ENCODE data around the gene C2CD4D.
A peak's percentile ranks its signal among the peaks of the same experiment; 100 is the strongest.

The C2CD4D gene

DNA sequence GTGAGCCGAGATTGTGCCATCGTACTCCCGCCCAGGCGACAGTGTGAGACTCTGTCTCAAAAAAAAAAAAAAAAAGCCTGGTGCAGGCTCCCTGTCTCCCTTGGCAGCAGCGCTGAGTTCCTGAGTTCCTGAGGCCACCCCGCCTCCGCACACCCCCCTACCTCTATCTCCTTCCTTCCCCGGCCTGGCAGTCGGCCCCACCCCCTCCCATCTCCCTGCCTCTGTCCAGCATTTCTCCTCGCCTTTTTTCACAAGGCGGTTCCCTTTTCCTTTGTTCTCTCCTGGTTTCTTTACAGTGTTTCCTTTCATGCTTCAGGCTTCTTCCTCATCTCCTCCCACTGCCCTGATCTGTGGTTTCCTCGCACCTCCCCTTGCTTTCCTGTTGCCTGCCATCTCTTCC lies 10.7 kb downstream of the C2CD4D start:
- no peak overlapping the region for H3K27ac ChIP-seq (ENCODE audit: low read depth, low read length)
- no peak overlapping the region for H3K4me3 ChIP-seq (ENCODE audit: low read depth in 1 of 5, low read length in 5 of 5)
- H3K9ac ChIP-seq (ENCODE audit: low read length in 5 of 5): no peak overlapping the region
- H3K4me1 ChIP-seq (ENCODE audit: control insufficient read depth in 5 of 5, insufficient read depth in 5 of 5, low read length in 5 of 5): peaks cover 0 to 68% (median 43%) of the 10 kb centered on the region in 5 donors
- H3K36me3 ChIP-seq (ENCODE audit: control insufficient read depth in 5 of 5, insufficient read depth in 5 of 5, low read length in 5 of 5): no peaks in the 10 kb centered on the region
- H3K27me3 ChIP-seq (ENCODE audit: control insufficient read depth in 5 of 5, insufficient read depth in 4 of 5, low read length in 5 of 5): no peaks in the 10 kb centered on the region
- no peaks in the 10 kb centered on the region for H3K9me3 ChIP-seq (ENCODE audit: control insufficient read depth in 5 of 5, low read length in 5 of 5)

DNA sequence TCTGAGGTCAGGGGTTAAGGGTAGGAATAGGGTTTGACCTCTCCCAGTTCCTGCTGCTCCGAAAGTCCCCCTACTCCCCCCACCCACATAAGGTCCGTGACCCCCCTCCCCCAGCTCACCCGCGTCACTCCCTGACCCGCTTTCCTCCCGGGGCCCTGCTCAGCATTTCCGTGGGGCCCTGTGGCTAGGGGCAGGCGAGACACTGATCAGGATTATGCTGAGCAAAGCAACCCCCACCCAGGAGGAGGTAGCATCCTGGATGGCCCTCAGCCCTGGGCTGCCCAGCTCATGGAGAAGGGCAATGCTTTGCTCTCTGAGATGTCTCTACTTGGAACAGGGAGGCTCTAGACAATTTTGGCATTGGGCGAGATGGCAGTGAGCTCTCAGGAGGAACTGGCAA lies 11.8 kb downstream of the C2CD4D start:
- Histone ChIP-seq H3K36me3 (ENCODE audit: control insufficient read depth in 5 of 5, insufficient read depth in 5 of 5, low read length in 5 of 5) (no peaks in the 10 kb centered on the region), H3K27me3 (ENCODE audit: control insufficient read depth in 5 of 5, insufficient read depth in 4 of 5, low read length in 5 of 5) (peaks cover 0 to 3% (median 0%) of the 10 kb centered on the region in 5 donors), H3K9me3 (ENCODE audit: control insufficient read depth in 5 of 5, low read length in 5 of 5) (no peaks in the 10 kb centered on the region), H3K9ac (ENCODE audit: low read length in 5 of 5) (no peak overlapping the region), H3K27ac (ENCODE audit: low read depth, low read length) (no peak overlapping the region), H3K4me3 (ENCODE audit: low read depth in 1 of 5, low read length in 5 of 5) (no peak overlapping the region), H3K4me1 (ENCODE audit: control insufficient read depth in 5 of 5, insufficient read depth in 5 of 5, low read length in 5 of 5) (peaks cover 0 to 65% (median 41%) of the 10 kb centered on the region in 5 donors)

DNA sequence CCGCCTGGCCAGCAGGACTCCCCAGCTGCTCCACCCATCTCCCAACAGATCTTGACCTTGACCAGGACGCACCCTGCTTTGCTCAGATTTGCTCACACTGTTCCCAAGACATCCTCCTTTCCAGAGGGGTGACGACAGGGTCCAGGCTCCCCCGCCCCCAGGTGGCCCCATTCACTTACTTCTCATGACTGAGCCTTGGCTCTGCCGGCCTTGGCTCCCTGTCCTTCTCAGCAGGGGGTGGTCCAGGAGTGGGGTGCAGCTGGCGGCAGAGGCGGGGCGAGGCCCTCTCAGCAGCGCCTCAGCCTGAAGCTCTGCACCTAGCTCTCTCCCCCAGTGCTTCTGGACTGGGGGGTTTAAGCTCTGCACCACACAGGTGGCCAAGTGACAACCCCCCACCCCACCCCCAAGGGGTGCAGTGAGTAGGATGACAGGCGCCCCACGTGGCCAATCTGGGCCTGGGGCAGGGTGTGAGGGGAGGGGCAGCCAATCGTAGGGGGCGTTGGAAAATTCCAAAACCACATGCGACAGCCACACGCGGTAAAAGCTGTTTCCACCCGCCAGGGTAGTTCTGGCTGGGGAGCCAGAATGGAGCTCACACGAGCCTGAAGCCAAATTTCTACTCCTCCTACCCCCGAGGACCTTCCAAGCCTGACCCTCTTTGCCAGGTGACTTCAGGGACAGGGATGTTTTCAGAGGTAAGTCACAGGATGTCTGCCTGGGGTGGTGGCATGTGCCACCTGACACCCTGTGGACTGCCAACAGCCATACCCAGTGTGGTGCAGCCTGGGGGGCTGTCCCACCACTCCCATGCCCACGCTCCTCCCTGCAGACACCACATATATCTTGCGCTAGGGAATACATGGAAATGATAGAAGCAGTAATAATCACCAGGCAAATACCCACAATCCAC lies 13.6 kb downstream of the C2CD4D start:
- peaks cover 0 to 54% (median 23%) of the 10 kb centered on the region in 5 donors for H3K4me1 ChIP-seq (ENCODE audit: control insufficient read depth in 5 of 5, insufficient read depth in 5 of 5, low read length in 5 of 5)
- H3K27me3 ChIP-seq (ENCODE audit: control insufficient read depth in 5 of 5, insufficient read depth in 4 of 5, low read length in 5 of 5): peaks cover 0 to 3% (median 0%) of the 10 kb centered on the region in 5 donors
- H3K36me3 ChIP-seq (ENCODE audit: control insufficient read depth in 5 of 5, insufficient read depth in 5 of 5, low read length in 5 of 5): no peaks in the 10 kb centered on the region
- H3K27ac ChIP-seq (ENCODE audit: low read depth, low read length): peak overlapping the region; percentile 41
- no peak overlapping the region for H3K4me3 ChIP-seq (ENCODE audit: low read depth in 1 of 5, low read length in 5 of 5)
- H3K9me3 ChIP-seq (ENCODE audit: control insufficient read depth in 5 of 5, low read length in 5 of 5): no peaks in the 10 kb centered on the region
- H3K9ac ChIP-seq (ENCODE audit: low read length in 5 of 5): peak overlapping the region in 1 of 5 donors; percentile 22

DNA sequence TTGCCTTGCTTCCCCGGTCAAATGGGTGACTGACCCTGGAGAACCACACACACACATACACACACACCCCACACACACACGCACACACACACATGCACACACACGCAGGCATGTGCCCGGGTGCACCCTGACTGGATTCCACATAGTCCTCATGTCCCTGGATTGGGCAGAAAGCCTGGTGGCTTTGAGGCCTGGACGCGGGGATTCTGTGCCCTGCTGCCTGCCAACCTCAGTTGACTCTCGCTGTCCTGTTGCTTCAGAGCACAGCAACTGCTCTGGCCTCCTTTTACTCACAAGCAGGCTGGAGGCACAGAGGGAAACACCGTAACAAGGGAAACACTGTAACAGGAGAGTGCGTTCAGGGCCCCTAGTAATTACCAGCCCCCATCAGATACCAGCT lies 14.4 kb downstream of the C2CD4D start:
- Histone ChIP-seq H3K9ac (ENCODE audit: low read length in 5 of 5) (peak overlapping the region in 1 of 5 donors; percentile 22), H3K36me3 (ENCODE audit: control insufficient read depth in 5 of 5, insufficient read depth in 5 of 5, low read length in 5 of 5) (no peaks in the 10 kb centered on the region), H3K4me3 (ENCODE audit: low read depth in 1 of 5, low read length in 5 of 5) (no peak overlapping the region), H3K9me3 (ENCODE audit: control insufficient read depth in 5 of 5, low read length in 5 of 5) (no peaks in the 10 kb centered on the region), H3K27me3 (ENCODE audit: control insufficient read depth in 5 of 5, insufficient read depth in 4 of 5, low read length in 5 of 5) (peaks cover 0 to 3% (median 0%) of the 10 kb centered on the region in 5 donors), H3K27ac (ENCODE audit: low read depth, low read length) (peak overlapping the region; percentile 41), H3K4me1 (ENCODE audit: control insufficient read depth in 5 of 5, insufficient read depth in 5 of 5, low read length in 5 of 5) (peaks cover 0 to 54% (median 31%) of the 10 kb centered on the region in 5 donors)

DNA sequence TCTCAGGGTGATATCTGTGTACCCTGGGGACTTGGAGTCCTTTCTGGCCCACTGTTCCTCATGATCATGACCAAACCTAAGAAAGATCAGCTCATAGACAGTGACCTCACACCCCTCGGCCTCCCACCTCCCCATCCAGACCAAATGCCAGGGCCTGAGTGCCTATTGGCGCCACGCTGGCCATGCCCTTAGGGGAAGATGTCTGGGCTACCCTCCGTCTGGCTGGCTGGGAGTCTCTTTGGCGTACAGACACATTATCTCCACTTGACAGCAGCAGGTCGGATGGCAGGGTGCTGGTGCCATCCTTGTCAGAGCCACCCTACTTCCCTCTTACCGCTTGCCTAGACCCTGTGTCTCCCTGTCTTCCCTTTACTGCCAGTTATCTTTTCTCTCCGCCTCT lies 16.4 kb downstream of the C2CD4D start:
- no peak overlapping the region for H3K4me3 ChIP-seq (ENCODE audit: low read depth in 1 of 5, low read length in 5 of 5)
- peaks cover 0 to 3% (median 0%) of the 10 kb centered on the region in 5 donors for H3K27me3 ChIP-seq (ENCODE audit: control insufficient read depth in 5 of 5, insufficient read depth in 4 of 5, low read length in 5 of 5)
- no peaks in the 10 kb centered on the region for H3K9me3 ChIP-seq (ENCODE audit: control insufficient read depth in 5 of 5, low read length in 5 of 5)
- no peaks in the 10 kb centered on the region for H3K36me3 ChIP-seq (ENCODE audit: control insufficient read depth in 5 of 5, insufficient read depth in 5 of 5, low read length in 5 of 5)
- H3K9ac ChIP-seq (ENCODE audit: low read length in 5 of 5): no peak overlapping the region
- H3K4me1 ChIP-seq (ENCODE audit: control insufficient read depth in 5 of 5, insufficient read depth in 5 of 5, low read length in 5 of 5): peaks cover 0 to 42% (median 19%) of the 10 kb centered on the region in 5 donors
- H3K27ac ChIP-seq (ENCODE audit: low read depth, low read length): no peak overlapping the region

DNA sequence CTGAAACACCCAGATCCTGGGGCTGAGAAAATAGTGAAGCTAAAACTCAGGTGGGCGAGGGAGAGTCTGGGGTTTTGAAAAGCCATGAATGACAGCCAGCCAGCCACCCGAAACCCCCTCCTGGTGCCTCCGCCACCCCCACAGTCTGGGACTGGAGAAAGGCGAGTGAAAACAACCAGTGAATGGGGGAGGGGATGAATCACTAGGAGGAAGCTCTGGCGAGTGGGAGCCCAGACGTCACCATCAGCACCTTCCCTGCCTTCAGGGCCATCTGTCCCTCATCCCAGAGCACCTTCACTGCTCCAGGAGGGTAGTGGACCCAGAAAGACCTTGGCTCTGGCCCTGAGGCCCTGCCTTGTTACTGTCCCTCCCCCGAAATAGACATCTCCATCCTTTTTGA lies 17.2 kb downstream of the C2CD4D start:
- peaks cover 0 to 38% (median 18%) of the 10 kb centered on the region in 5 donors for H3K4me1 ChIP-seq (ENCODE audit: control insufficient read depth in 5 of 5, insufficient read depth in 5 of 5, low read length in 5 of 5)
- no peak overlapping the region for H3K9ac ChIP-seq (ENCODE audit: low read length in 5 of 5)
- H3K36me3 ChIP-seq (ENCODE audit: control insufficient read depth in 5 of 5, insufficient read depth in 5 of 5, low read length in 5 of 5): no peaks in the 10 kb centered on the region
- H3K27ac ChIP-seq (ENCODE audit: low read depth, low read length): no peak overlapping the region
- H3K27me3 ChIP-seq (ENCODE audit: control insufficient read depth in 5 of 5, insufficient read depth in 4 of 5, low read length in 5 of 5): peaks cover 0 to 3% (median 0%) of the 10 kb centered on the region in 5 donors
- H3K9me3 ChIP-seq (ENCODE audit: control insufficient read depth in 5 of 5, low read length in 5 of 5): no peaks in the 10 kb centered on the region
- no peak overlapping the region for H3K4me3 ChIP-seq (ENCODE audit: low read depth in 1 of 5, low read length in 5 of 5)

DNA sequence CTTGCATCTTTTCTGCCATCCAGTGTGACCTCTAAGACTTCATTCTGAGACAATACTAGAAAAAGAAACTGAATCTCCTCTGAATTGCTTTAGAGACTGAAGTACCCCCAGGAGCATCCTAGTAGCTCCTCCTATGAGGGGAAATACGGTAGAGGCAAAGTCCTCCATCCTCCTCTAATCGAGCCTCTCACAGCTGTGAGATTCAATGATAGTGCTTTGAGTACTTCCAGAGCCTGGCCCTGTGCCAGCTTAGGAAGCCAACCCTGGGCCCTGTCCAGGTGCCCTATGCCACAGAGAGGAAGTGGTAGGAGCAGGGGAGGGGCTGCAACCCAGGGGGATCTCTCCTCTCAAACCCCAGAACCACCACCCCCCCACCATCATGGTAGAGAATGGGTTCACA lies 18.7 kb downstream of the C2CD4D start:
- Histone ChIP-seq H3K9ac (ENCODE audit: low read length in 5 of 5) (no peak overlapping the region), H3K4me1 (ENCODE audit: control insufficient read depth in 5 of 5, insufficient read depth in 5 of 5, low read length in 5 of 5) (peaks cover 0 to 33% (median 18%) of the 10 kb centered on the region in 5 donors), H3K4me3 (ENCODE audit: low read depth in 1 of 5, low read length in 5 of 5) (no peak overlapping the region), H3K27ac (ENCODE audit: low read depth, low read length) (no peak overlapping the region), H3K36me3 (ENCODE audit: control insufficient read depth in 5 of 5, insufficient read depth in 5 of 5, low read length in 5 of 5) (no peaks in the 10 kb centered on the region), H3K9me3 (ENCODE audit: control insufficient read depth in 5 of 5, low read length in 5 of 5) (no peaks in the 10 kb centered on the region), H3K27me3 (ENCODE audit: control insufficient read depth in 5 of 5, insufficient read depth in 4 of 5, low read length in 5 of 5) (peaks cover 0 to 3% (median 0%) of the 10 kb centered on the region in 5 donors)

DNA sequence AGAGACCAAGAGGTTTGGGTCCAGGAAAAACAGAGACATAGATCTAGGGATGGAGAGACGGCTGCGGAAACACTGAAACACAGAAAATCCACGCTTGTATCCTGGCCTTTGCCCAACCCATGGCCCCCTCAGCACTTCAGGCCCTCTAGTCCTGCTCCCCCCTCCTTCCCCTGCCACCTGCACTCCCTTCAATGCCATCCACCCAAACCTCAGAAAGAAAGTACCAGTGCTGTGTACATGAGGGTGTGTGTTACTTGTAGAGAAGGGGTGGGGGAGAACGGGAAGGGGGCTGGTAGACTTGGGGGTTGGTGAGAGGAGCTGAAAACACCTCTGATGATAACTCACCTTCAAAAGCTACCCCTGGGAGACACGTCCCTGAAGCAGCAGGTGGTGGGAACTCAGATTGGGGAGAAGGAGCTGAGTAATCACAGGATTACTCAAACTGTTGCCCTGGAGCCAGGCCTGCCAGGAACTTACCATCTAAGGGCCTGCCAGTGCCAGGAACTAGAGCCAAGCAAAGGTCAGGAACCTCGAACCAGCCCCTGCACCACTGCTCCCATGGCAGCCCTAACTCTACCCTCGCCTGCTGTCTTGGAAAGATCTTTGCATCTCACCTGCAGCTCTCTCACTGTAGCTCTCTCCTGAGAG lies 19.5 kb downstream of the C2CD4D start:
- no peak overlapping the region for H3K9ac ChIP-seq (ENCODE audit: low read length in 5 of 5)
- H3K4me3 ChIP-seq (ENCODE audit: low read depth in 1 of 5, low read length in 5 of 5): no peak overlapping the region
- H3K36me3 ChIP-seq (ENCODE audit: control insufficient read depth in 5 of 5, insufficient read depth in 5 of 5, low read length in 5 of 5): no peaks in the 10 kb centered on the region
- H3K4me1 ChIP-seq (ENCODE audit: control insufficient read depth in 5 of 5, insufficient read depth in 5 of 5, low read length in 5 of 5): peaks cover 0 to 25% (median 13%) of the 10 kb centered on the region in 5 donors
- H3K27me3 ChIP-seq (ENCODE audit: control insufficient read depth in 5 of 5, insufficient read depth in 4 of 5, low read length in 5 of 5): peaks cover 0 to 5% (median under 1%) of the 10 kb centered on the region in 5 donors
- H3K27ac ChIP-seq (ENCODE audit: low read depth, low read length): no peak overlapping the region
- no peaks in the 10 kb centered on the region for H3K9me3 ChIP-seq (ENCODE audit: control insufficient read depth in 5 of 5, low read length in 5 of 5)

DNA sequence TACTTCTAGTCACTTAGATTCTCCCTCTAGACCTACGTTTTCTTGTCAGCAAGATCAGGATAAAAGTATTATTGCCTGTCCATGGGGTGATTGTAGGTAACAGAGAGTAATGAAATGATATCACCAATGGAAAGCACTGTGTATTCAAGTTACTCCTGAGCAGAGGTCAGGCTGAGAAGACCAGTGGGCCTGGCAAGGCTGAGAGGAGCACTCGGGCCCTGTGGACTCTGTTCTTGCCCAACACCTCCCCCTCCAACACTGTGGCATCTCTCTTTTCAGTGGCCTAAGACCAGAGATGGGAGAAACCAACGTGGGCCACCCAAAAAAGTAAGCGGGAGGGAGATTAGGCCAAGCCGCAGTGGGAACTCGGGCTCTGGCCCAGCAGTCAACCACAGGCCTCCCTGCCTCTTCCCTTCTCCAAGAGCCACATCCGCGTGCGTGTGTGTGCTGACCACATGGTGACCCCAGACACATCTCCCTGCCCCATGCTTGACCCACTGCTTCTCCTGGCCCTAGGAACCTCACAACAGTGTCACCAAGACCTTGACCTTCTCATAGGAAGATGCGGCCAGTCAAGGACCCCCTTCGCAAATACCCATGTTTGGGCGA lies 20.3 kb downstream of the C2CD4D start:
- Histone ChIP-seq H3K4me1 (ENCODE audit: control insufficient read depth in 5 of 5, insufficient read depth in 5 of 5, low read length in 5 of 5) (peaks cover 0 to 22% (median 13%) of the 10 kb centered on the region in 5 donors), H3K27me3 (ENCODE audit: control insufficient read depth in 5 of 5, insufficient read depth in 4 of 5, low read length in 5 of 5) (peaks cover 0 to 5% (median 2%) of the 10 kb centered on the region in 5 donors), H3K9me3 (ENCODE audit: control insufficient read depth in 5 of 5, low read length in 5 of 5) (no peaks in the 10 kb centered on the region), H3K36me3 (ENCODE audit: control insufficient read depth in 5 of 5, insufficient read depth in 5 of 5, low read length in 5 of 5) (no peaks in the 10 kb centered on the region), H3K4me3 (ENCODE audit: low read depth in 1 of 5, low read length in 5 of 5) (no peak overlapping the region), H3K9ac (ENCODE audit: low read length in 5 of 5) (no peak overlapping the region), H3K27ac (ENCODE audit: low read depth, low read length) (no peak overlapping the region)

DNA sequence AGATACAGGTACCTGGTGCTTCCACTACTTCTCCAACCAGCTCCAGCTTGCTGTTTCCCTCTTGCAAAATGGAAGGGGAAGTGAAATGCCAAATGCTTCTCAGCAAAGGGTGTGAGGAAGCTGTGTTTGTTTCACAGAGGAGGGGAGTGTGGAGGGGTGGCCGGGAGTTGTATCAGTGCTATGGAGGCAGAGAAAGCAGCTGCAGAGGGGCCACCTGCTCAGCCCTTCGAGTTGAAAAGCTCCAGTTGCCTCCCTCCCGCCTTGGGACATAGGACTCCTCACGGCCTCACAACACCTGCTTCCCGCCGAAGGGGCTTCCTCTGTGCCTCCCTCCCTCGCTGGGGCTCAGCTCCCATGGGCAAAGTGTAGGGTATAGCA lies 22.3 kb downstream of the C2CD4D start:
- H3K9ac ChIP-seq (ENCODE audit: low read length in 5 of 5): no peak overlapping the region
- no peaks in the 10 kb centered on the region for H3K36me3 ChIP-seq (ENCODE audit: control insufficient read depth in 5 of 5, insufficient read depth in 5 of 5, low read length in 5 of 5)
- no peak overlapping the region for H3K27ac ChIP-seq (ENCODE audit: low read depth, low read length)
- peaks cover 0 to 22% (median 13%) of the 10 kb centered on the region in 5 donors for H3K4me1 ChIP-seq (ENCODE audit: control insufficient read depth in 5 of 5, insufficient read depth in 5 of 5, low read length in 5 of 5)
- H3K9me3 ChIP-seq (ENCODE audit: control insufficient read depth in 5 of 5, low read length in 5 of 5): no peaks in the 10 kb centered on the region
- peaks cover 0 to 5% (median 2%) of the 10 kb centered on the region in 5 donors for H3K27me3 ChIP-seq (ENCODE audit: control insufficient read depth in 5 of 5, insufficient read depth in 4 of 5, low read length in 5 of 5)
- H3K4me3 ChIP-seq (ENCODE audit: low read depth in 1 of 5, low read length in 5 of 5): no peak overlapping the region
